ENCODE results near the gene APOB. TPM values are rescaled to one million over a fixed set of nuclear protein-coding genes. Genes with fewer than 3 reads are reported as not detected.

Gene APOB
- total RNA-seq, 2 experiments from 2014 or later: not detected

GRCh38 chr2:20961858-20962257, 82.0 kb downstream of the APOB start:
- no peaks in the 10 kb centered on the region for H3K36me3 Mint-ChIP-seq (ENCODE audit: low read depth)
- no peaks in the 10 kb centered on the region for H3K4me1 Mint-ChIP-seq (ENCODE audit: low read depth)
- no peak for DNase-seq
- ChIA-PET CTCF (interaction anchor here (1.0 to 7.5 kb wide), 4 partner anchors 180 to 300 kb away, joined by 4 to 172 read pairs (median 4); partner anchors contain the start of gene GDF7), POLR2A (interaction anchor here (0.8 kb wide), 1 partner anchor 300 kb away, joined by 3 read pairs; no protein-coding TSS in a partner anchor)
- no peak overlapping the region for H3K4me3 Mint-ChIP-seq
- no peaks in the 10 kb centered on the region for H3K27me3 Mint-ChIP-seq (ENCODE audit: low read depth)
- H3K9me3 Mint-ChIP-seq (ENCODE audit: insufficient read depth): no peaks in the 10 kb centered on the region
- H3K27ac Mint-ChIP-seq: no peak overlapping the region
- no peak for ATAC-seq

- Mint-ChIP-seq H3K36me3 (ENCODE audit: low read depth) (no peaks in the 10 kb centered on the region), H3K4me1 (ENCODE audit: low read depth) (no peaks in the 10 kb centered on the region), H3K9me3 (ENCODE audit: insufficient read depth) (no peaks in the 10 kb centered on the region), H3K27me3 (ENCODE audit: low read depth) (no peaks in the 10 kb centered on the region), H3K4me3 (no peak overlapping the region), H3K27ac (no peak overlapping the region)
- CTCF ChIA-PET: interaction anchor here (7.5 kb wide), 1 partner anchor 298 kb away, joined by 172 read pairs; no protein-coding TSS in a partner anchor
- POLR2A ChIA-PET: no interaction called here
- no peak for DNase-seq
- no peak for ATAC-seq
Measured at GRCh38 chr2:20960003-20960402, 83.9 kb downstream of the APOB start.

- POLR2A ChIA-PET: no interaction called here
- Mint-ChIP-seq H3K9me3 (ENCODE audit: insufficient read depth) (no peaks in the 10 kb centered on the region), H3K4me1 (ENCODE audit: low read depth) (no peaks in the 10 kb centered on the region), H3K27me3 (ENCODE audit: low read depth) (no peaks in the 10 kb centered on the region), H3K27ac (no peak overlapping the region), H3K4me3 (no peak overlapping the region), H3K36me3 (ENCODE audit: low read depth) (no peaks in the 10 kb centered on the region)
- DNase-seq (no peak), ATAC-seq (no peak)
- CTCF ChIA-PET: no interaction called here
Measured at GRCh38 chr2:20959252-20959651, 84.6 kb downstream of the APOB start.

- Mint-ChIP-seq H3K4me1 (ENCODE audit: low read depth) (no peaks in the 10 kb centered on the region), H3K4me3 (no peak overlapping the region), H3K27me3 (ENCODE audit: low read depth) (no peaks in the 10 kb centered on the region), H3K27ac (no peak overlapping the region), H3K9me3 (ENCODE audit: insufficient read depth) (no peaks in the 10 kb centered on the region), H3K36me3 (ENCODE audit: low read depth) (no peaks in the 10 kb centered on the region)
- ChIA-PET CTCF (no interaction called here), POLR2A (no interaction called here)
- ATAC-seq: no peak
- DNase-seq: no peak
Measured at GRCh38 chr2:20957788-20958525, 85.9 kb downstream of the APOB start.

- ChIA-PET CTCF (no interaction called here), POLR2A (no interaction called here)
- Mint-ChIP-seq H3K27me3 (ENCODE audit: low read depth) (no peaks in the 10 kb centered on the region), H3K9me3 (ENCODE audit: insufficient read depth) (no peaks in the 10 kb centered on the region), H3K27ac (no peak overlapping the region), H3K4me1 (ENCODE audit: low read depth) (no peaks in the 10 kb centered on the region), H3K36me3 (ENCODE audit: low read depth) (no peaks in the 10 kb centered on the region), H3K4me3 (no peak overlapping the region)
- no peak for DNase-seq
- no peak for ATAC-seq
Measured at GRCh38 chr2:20955277-20956026, 88.4 kb downstream of the APOB start.

- POLR2A ChIA-PET: no interaction called here
Measured at GRCh38 chr2:20953146-20953824, 90.6 kb downstream of the APOB start.

More at GRCh38 chr2:20953146-20953824, 90.6 kb downstream of the APOB start:
- no peaks in the 10 kb centered on the region for H3K27me3 Mint-ChIP-seq (ENCODE audit: low read depth)
- no peak overlapping the region for H3K4me3 Mint-ChIP-seq
- no peaks in the 10 kb centered on the region for H3K36me3 Mint-ChIP-seq (ENCODE audit: low read depth)
- no peaks in the 10 kb centered on the region for H3K9me3 Mint-ChIP-seq (ENCODE audit: insufficient read depth)
- no peak overlapping the region for H3K27ac Mint-ChIP-seq
- CTCF ChIA-PET: no interaction called here
- H3K4me1 Mint-ChIP-seq (ENCODE audit: low read depth): no peaks in the 10 kb centered on the region
- ATAC-seq (no peak), DNase-seq (no peak)

Other genes starting within 250 kb of the APOB start
- 10 to 100 TPM; 24.5 to 31.7 TPM for gene LDAH, start 221.0 kb downstream of the APOB start, total RNA-seq
- gene TDRD15, start 79.9 kb upstream of the APOB start, total RNA-seq: not detected